Medulla oblongata (tissue), 1 donor: ENCODE data around the gene FAM13C.
A peak's percentile ranks its signal among the peaks of the same experiment; 100 is the strongest.
"Not testable (repeated sequence)": the region's sequence is repeated elsewhere in the genome, so short reads cannot be mapped to it uniquely, and the experiment has no call there.

Experiments
- DNase-seq: peaks from one replicate; pipeline ENCODE4 v3.0.0-alpha.2; 2015; ENCODE audit errors: extremely low spot score

The FAM13C gene

DNA sequence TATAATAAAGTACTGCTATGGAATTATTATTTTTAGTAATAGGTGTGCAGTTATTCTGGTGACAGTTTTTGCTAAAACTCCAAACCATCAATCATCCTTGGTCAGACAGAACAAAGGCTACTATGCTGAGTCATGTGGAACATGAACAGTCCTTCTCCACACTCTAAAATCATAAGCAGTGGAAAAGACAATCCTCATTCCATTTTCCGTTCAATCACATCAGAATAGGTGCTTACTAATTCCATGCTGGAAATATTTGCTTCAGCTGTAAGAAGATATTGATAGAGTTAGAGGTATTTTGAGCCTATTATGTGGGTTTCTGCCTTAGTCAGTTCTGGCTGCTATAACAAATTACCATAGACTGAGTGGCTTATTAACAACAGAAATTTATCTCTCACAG is 82.9 kb downstream of the FAM13C start:
- DNase-seq, result no peak

DNA sequence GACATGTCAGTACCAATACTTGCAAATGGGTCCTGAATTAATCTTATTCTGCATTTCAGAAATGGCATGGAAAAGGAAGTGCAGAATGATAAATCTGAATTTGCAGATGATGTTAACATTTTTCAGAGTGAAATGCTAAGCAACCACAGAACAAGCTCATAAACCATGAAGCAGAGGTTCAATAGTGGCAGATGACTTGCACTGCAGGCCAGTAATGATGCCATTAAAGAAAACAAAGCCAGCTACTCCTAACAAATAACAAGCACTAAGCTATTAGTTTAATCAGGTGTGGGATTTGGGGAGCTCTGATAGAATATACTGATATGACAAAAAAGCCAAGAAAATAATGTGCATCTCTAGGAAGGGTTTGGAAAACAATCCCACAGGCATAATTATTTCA is 85.4 kb downstream of the FAM13C start:
- DNase-seq, result no peak

DNA sequence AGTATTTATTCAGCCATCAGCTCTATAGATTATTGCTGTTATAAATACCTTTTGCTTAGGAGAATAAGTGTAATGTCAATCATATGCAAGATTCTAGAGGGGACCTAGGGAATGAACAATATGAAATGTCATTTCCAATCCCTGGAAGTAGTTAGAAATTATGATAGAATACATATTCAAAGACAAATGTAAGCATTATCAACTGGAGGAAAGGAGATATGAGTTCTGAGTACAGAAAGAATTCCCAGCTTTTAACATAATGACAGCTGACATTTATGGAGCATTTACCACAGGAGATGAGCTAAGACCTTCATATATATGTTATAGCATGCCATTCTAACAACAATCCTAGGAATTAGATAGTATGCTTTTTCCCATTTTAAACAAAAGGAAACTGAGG is 86.2 kb downstream of the FAM13C start:
- DNase-seq, result no peak

DNA sequence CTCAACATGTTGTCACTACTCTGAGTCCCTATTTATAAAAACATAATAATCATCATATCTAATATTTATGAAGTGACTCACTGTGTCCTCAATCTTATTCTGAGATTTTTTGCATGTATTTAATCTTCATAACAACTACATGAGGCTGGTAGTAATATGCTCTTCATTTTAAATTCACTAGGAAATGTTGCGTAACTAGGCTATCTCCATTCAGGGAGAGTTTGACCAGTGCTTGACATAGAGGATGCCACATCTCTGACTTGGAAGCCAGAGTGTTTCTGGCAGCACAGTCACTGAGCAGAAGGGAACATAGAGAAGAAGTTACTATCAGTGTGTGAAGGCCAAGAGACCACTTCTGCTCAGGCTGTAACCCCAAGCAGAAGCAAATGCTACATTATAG is 88.9 kb downstream of the FAM13C start:
- DNase-seq, result no peak

DNA sequence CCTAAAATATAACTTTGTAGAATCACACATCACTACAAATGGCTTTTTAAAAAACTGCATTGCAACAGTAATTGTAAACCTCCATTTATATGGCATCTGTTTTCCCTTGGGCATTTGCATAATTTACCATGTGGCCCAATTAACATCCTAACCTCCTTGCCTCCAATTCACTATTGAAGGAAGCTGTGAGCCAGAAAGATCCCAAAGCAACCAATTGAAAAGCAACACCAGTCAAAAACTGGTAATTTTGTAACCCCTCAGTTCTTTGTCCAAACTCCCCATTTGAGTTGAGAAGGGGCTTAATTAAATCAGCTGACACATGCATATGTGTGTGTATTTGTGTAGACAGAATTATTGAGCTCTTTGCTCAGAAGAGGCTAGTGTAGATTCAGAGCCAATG is 90.3 kb downstream of the FAM13C start:
- no peak for DNase-seq

DNA sequence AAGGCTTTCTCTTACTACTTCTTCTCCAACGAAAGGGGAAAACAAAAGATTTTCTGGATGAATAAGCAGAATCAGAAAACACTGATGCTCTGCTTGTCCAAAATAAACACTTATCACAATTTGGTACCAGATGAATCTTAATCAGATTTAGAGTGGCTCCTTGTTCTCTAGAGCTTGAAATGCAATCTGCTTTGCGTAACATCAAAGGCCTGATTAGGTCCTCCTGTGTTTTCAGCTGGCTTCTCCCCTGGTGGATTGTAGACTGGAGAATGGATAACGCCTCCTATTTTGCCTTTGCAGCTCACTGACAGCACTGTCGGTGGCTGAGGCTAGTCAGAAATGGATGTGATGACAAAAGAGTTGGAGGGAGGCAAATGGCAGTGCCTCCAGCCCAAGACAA is 91.2 kb downstream of the FAM13C start:
- no peak for DNase-seq

DNA sequence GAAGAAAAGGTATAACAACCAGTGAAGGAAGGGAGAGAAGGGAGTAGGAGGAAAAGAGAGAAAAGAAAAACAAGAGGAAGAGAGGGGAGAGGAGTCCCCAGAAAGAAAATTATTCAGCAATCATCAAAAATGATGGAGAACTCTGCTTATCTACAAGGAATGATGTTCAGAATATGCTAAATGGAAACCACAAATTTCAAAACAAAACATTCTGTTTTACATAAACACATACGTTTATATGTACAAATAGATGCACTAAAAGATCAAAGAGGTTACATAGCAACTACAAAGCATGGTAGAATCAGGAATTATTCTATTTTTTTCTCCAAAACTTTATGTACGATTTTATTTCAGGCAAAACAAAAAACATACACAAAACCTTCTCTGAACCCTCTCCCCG is 91.9 kb downstream of the FAM13C start:
- no peak for DNase-seq

DNA sequence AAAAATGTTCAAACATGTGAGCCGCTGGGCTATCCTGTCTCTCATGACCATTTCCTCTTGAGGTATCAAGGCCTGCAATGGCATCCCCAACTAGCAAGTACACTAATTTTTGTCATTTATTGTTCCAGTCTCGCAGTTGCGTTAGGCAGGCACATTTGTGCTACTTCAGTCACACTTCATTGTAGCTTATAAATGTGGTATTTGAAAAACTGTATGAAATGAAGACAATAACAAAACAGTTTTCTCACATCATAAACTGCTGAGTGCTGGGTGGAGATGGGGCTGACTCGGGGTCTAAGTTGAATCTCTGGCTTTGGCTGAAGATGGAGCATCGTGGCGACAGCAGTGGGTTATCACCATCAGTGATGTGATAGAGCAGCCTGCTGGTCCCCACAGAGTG is 92.7 kb downstream of the FAM13C start:
- DNase-seq, result no peak

DNA sequence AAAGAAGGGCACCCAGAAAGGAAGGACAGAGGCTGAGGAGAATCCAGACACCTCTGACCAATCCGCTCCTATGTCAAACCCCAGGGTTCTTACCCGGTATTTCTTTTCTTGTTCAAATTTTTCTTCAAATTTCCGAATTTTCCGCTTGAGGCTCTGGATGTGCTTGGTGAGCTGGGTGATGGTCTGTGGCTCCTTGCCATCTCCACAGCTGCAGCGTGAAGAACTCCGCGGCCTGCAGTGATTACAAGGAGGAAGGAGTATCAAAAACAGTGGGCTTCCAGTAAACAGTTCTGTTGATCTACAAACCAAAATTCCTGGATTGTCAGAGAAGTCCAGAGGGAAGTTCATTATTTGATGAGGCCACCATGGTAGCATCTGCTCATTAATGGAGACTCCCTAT is 93.9 kb downstream of the FAM13C start:
- no peak for DNase-seq

DNA sequence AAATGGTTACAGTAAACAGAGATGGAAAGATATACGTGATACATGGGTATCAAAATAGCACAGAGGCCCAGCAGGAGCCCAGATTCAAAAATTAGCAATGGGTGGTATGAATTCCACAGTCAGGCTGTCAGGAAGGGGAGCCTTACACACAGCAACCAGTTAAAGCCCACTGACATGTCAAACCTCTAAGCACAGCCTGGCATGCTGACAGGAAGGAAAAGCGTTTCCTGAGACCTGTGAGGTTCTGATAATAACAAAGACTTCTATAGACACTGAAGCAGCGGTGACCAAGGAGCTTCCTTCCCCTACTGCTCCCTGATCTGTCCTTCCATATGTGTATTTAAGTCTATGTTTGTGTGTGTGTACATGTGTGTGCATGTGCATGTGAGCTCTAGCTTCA is 96.0 kb downstream of the FAM13C start:
- no peak for DNase-seq

DNA sequence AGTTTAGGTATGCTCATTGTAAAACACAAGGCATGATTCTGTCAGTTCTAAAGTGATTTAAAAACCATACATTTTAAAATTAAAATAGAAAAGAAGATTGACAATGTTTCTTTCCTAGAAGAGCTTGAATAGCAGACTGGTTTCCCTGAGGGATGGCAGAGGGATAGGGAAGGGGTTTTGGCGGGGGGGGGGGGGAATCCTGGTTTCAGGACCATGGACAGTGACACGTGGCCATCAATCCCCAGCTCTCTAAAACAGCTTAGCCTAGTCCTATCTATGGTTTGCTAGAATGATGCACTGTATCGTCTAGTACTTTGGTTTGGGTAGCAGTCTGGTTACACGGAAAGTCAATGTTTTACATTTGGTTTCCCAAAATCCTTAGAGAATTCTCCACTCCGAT is 97.2 kb downstream of the FAM13C start:
- no peak for DNase-seq

DNA sequence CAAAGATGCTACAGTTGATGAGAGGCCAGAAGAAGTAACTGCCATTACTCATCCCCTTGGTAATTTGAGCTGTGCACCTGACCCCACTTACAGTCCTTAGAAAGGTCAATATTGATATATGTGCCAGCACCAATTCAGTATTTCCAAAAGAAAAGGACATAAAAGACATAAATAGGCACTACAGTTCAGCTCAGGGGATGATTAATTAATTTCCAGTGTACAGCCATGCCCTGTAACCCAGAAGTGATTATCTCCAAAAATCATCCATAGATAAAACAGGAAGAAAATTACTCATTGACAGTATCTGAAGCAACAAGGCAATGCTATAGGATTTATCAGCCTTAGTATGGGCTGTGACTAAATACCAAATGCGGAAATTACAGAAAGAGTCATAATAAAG is 103.5 kb downstream of the FAM13C start:
- DNase-seq, result no peak

DNA sequence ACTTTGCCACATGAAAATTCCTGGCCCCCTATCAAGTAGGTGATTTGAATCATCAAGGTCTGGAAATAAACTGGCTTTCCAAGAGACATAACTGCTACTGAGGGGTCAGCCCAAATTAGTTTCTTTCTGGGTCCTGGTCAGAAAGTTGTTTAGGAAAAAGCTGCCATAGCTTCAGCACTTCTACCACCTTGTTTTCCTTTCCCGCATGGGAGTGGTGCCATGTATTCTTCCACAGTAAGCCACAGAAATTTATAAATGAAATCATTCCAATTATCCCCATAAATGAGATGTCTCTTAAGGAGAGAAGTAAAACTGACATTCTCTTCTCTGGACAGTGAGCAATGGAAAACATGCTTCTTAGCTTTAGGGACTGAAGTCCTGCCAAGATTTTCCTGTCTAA is 105.1 kb downstream of the FAM13C start:
- DNase-seq, result no peak

DNA sequence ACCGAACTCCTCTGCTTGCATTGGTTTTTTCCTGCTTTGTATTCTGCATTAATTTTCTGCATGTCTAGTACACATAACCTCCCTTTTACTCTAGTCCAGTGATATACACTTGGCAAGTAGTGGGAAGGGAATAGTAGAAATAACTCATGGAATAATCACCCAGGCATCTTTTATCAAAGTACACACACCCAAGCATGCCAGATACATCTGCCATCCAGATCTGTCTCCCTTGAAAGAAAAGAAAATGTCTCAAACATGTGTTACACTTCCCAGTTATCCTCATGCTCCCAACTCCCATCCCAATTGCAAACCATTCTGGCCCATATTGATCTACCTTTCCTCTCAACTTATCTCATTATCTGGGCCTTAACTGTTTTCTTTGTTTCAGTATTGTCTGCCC is 106.9 kb downstream of the FAM13C start:
- no peak for DNase-seq

DNA sequence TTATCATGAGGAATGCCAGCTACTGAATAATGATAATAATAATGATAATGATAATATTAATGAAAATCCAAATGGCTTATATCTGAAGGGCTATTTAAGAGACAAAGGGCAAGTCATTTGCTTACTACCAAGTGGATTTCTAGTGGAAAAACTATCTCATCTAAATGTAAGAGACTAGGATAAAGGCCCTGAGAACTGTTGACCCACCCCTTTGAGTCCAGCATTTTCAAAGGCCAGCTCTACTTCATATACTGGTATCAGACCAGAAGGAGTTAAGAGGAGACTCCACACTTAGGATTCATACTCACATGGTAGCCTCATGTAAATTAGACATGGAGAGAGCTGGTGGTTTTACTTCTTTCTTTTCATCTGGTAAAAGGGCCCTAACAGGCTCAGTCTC is 109.9 kb downstream of the FAM13C start:
- no peak for DNase-seq

DNA sequence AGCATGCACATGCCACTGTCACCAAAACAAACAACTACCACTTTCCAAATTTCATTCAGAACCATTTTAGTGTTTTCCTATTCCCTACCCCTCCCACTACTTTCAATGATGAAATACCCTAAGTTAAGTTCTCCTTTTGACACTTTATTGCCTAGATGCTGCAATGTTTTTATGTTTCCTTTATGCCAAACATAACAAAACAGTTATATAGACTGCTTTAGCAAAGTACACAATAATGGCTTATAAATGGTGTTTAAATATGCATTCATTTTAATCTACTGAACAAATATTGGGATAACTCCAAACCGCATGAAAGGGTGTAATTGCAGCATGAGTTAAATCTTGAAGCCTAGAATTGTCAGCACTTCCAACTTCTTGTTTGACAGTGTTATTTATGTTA is 116.7 kb downstream of the FAM13C start:
- DNase-seq, result no peak

DNA sequence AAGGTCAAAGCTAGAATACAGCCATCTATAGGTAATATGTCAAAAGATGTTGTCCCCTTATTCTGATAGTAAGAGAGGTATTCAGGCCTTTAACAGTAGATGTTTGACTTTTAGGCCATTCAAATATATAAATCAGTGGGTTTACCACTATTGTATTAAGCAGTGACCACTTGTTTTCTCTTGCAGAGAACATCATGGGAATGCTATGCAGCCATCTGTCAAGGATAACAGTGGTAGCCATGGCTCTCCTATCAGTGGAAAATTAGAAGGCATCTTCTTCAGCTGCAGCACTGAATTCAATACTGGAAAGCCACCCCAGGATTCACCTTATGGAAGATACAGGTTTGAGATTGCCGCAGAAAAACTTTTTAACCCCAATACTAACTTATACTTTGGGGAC is 117.5 kb downstream of the FAM13C start:
- no peak for DNase-seq

DNA sequence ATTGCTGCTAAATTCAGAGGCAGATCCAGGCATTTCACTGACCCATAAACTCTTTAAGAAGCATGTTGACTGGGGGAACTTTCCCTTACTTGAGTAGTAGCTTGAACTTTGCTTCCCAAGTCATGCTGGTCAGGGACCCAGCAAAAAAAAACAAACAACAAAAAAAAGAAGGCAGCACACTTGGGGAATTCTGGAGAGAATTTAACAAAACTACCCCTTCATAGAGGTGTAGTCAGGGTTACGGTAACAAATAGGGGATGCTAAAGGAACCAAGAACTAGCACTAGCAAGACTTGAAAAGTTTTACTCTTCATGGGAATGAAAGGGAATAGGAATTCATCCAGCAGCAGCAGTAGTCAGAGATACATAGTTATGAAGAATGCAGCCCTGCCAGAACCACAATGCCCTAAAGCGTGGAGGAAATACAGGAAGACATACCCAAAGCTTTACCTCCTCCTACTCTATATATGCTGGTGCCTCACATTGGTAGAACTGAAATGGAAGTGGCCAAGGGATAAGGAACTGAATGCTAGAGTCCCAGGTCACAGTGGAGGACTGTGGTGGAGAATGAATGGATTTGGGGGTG is 118.6 kb downstream of the FAM13C start:
- no peak for DNase-seq

DNA sequence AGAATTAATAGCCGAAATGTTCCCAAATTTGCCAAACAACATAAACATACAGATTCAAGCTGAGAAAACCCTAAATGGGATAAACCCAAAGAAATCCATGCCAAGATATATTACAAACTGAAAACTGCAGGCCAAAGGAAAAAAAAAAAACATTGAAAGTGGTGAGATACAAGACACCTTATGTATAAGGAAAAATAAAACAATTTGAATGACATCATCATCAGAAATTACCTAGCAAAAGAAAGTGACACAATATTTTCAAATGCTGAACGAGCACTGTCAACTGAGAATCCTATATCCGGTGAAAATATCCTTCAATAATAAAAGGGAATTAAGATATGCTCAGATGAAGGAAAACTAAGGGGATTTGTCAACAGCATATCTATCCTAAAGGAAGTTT is 119.4 kb downstream of the FAM13C start:
- no peak for DNase-seq

DNA sequence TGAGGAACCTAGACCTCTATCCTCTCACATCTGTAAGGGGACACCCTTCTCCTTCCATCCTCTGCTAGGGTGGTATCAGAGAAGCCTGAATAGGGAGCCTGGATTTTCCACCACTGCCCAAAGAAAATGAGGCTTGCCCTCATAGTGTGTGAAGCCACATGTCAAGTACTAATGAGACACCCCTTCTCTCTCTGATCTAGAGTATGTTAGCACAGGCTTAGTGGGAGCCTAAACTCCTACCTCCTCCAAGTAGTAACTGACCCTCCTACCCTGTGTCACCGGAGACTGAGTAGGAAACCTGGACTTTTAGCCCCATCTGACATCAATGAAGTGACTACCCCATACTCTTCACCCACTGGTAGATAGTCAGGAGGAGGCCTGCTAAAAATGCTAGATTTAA is 120.3 kb downstream of the FAM13C start:
- DNase-seq, result no peak

DNA sequence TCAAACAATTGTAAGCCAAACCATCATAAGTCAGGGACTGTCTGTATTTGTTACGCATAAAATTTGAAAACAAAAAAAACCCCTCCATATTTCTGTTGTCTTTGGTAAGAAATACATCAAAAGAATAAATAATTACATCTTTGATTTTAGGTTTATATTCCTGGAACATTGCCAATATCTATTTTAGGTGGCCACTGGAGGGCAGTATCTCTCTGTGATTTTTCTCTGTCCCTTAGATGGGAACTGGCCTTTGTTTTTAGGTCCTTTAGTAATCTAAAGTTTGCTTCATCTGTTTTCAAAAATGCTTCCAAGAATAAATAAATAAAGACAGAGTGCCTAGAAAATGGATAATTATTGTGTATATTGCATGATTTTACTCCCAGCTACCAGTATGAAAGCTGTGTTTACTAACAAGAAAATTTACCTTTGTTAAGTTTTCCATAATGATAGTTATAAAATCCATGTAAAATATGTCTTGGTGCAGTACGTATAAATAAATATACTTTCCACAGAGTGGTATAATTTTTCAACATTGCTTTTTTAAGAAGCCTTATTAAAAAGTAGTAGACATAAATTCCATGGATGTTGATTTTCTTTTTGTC is 121.7 kb downstream of the FAM13C start:
- peak; percentile 74 for DNase-seq

DNA sequence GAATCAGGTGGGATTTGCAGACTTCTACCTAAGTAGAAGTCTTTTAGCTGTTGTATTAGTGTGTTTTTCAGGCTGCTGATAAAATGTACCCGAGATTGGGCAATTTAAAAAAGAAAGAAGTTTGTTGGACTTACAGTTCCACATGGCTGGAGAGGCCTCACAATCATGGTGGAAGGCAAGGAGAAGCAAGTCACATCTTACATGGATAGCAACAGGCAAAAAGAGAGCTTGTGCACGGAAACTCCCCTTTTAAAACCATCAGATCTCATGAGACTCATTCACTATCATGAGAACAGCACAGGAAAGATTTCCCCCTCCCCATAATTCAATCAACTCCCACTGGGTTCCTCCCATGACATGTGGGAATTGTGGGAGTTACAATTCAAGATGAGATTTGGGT is 123.2 kb downstream of the FAM13C start:
- DNase-seq, result not testable (repeated sequence)

DNA sequence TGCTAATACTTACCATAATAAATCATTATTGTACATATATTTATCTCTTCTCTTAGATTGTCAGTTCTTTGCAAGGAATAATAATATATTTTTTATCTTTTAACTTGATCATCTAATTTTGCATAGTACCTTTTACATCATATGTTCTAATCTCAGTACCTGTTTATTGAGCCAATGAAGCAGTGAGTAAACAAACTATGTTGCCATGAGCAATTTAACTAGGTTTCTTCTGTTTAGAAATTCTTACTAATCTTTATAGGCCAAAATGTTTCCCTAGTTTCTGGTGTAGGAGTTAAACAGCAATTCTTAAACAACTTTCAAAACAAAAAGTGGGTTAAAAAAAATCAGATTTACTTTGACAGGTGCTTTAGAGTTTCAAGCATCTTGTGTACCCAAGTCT is 124.6 kb downstream of the FAM13C start:
- no peak for DNase-seq

DNA sequence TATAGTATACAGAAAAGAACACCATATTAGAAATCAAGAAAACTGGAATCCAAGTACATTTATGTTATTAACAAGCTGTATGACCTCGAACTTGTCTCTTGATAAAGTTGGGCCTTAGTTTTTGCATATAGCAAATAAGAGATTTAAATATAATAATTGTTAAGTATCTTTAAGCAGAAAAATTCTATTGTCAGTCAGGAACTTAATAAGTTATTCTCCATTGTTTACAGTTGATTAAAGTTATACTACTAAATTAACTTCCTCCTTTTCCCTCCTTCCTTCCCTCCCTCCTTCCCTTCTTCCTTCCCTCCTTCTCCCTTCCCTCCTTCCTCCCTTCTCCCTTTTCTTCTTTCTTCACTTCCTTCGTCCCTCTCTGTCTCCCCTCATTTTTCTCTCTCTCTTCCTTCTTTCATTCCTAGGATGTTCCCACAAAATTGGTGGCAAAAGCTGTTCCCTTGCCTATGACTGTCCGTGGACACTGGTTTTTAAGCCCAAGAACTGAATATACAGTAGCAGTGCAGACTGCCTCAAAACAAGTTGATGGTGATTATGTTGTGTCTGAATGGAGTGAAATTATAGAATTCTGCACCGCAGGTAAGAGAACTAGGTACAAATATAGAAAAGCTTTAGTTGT is 126.2 kb downstream of the FAM13C start:
- no peak for DNase-seq
